Astrocyte of the spinal cord (primary cell): ENCODE measurements around the gene SCN1A.
A peak's percentile ranks its signal among the peaks of the same experiment; 100 is the strongest.

ENCODE experiments used
- DNase-seq: peaks from one replicate; pipeline ENCODE4 v3.0.0; 2011; ENCODE audit warnings: low read depth, low spot score
- H3K4me3 ChIP-seq: 2 replicates; pipeline ENCODE4 v1.5.1; 2011; ENCODE audit warnings: low read depth, mild to moderate bottlenecking, low read length, moderate library complexity
- in situ Hi-C: cut with HindIII; loops from 2 replicates; pipeline ENCODE4 v1.10.0; 2017; ENCODE audit warnings: low sequenced_read_pairs
- TF ChIP-seq, protein P1 (sequence below): IDR thresholded peaks from 2 replicates; pipeline ENCODE4 v1.5.1; 2012; ENCODE audit warnings: low read depth, mild to moderate bottlenecking, low read length, inconsistent platforms

SCN1A gene

GRCh38 chr2:166031054-166031453 lies 96.8 kb downstream of the SCN1A start:
- TF ChIP-seq, protein P1, sequence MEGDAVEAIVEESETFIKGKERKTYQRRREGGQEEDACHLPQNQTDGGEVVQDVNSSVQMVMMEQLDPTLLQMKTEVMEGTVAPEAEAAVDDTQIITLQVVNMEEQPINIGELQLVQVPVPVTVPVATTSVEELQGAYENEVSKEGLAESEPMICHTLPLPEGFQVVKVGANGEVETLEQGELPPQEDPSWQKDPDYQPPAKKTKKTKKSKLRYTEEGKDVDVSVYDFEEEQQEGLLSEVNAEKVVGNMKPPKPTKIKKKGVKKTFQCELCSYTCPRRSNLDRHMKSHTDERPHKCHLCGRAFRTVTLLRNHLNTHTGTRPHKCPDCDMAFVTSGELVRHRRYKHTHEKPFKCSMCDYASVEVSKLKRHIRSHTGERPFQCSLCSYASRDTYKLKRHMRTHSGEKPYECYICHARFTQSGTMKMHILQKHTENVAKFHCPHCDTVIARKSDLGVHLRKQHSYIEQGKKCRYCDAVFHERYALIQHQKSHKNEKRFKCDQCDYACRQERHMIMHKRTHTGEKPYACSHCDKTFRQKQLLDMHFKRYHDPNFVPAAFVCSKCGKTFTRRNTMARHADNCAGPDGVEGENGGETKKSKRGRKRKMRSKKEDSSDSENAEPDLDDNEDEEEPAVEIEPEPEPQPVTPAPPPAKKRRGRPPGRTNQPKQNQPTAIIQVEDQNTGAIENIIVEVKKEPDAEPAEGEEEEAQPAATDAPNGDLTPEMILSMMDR, result no peak
- no peak overlapping the region for H3K4me3 ChIP-seq
- peak; percentile 29 for DNase-seq
- in situ Hi-C loops, result no loop called here

- TF ChIP-seq, protein P1, result no peak
- no peak overlapping the region for H3K4me3 ChIP-seq
- DNase-seq, result no peak
- in situ Hi-C loops, result no loop called here
These were observed 102.5 kb downstream of the SCN1A start for GRCh38 chr2:166025313-166025712.

GRCh38 chr2:166017208-166017607 lies 110.6 kb downstream of the SCN1A start:
- TF ChIP-seq, protein P1, result no peak
- no peak for DNase-seq
- H3K4me3 ChIP-seq, result no peak overlapping the region
- in situ Hi-C loops, result no loop called here

DNA sequence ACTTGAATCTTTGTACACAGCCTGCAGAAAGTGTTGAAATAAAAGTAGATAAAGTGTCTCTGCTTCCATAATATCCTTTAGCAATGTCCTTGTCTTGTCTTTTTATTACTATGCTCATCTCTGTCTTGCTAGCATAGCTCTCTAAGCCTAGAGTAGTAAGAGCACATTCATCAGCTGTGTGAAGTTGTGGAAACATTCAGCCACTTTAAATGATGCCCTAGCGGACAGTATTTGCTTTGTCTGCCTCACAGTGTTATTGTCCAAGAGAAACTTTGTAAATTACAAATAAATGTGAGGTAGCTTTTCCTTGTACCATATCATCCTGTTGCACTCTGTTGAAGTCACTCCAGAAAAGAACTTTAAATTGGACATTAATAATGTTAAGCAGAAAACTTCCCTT lies 113.9 kb downstream of the SCN1A start:
- TF ChIP-seq, protein P1, result no peak
- no peak for DNase-seq
- no peak overlapping the region for H3K4me3 ChIP-seq
- in situ Hi-C loops, result no loop called here

DNA sequence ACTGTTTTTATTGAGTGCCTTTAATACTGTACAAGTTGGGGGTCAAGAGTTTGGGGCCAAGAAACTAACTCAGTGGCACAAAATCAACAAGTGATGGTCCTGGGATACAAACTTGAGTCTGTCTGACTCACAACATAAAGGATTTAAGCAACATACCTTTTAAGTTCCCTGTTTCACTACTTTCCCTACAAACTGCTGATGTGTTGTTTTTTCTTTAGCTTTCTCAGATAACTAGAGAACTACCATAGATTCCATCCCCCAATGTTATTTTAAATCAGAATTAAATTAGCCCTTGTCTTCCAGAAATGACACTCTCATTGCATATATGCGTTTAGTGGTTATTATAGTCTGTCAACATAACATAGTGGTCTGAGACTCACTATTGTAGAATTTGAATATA lies 116.2 kb downstream of the SCN1A start:
- TF ChIP-seq, protein P1, result no peak
- H3K4me3 ChIP-seq, result no peak overlapping the region
- in situ Hi-C loops, result no loop called here
- no peak for DNase-seq

GRCh38 chr2:166000401-166000800 lies 127.4 kb downstream of the SCN1A start:
- in situ Hi-C loops, result no loop called here
- TF ChIP-seq, protein P1, result no peak
- DNase-seq, result no peak
- no peak overlapping the region for H3K4me3 ChIP-seq

- TF ChIP-seq, protein P1, result no peak
- no peak for DNase-seq
- in situ Hi-C loops, result no loop called here
- no peak overlapping the region for H3K4me3 ChIP-seq
These were observed 137.0 kb downstream of the SCN1A start for GRCh38 chr2:165990846-165991245.
